HepG2 (cell line): ENCODE measurements around the gene CPA5. TPM values are rescaled to one million over a fixed set of nuclear protein-coding genes. Genes with fewer than 3 reads are reported as not detected.

ENCODE experiments used
- BHLHE40 ChIP-seq: IDR thresholded peaks from 2 replicates; pipeline ENCODE4 v1.6.1; 2011; ENCODE audit warnings: low read length, improper control_type of control experiment
- EP300 ChIP-seq, 3 experiments: sonication (generic) in 1 of 3; formaldehyde crosslinking in 1 of 3; IDR thresholded peaks; 2 replicates each; pipeline versions ENCODE4 v1.5.1 to v1.6.1; 2011 to 2020; ENCODE audit warnings: low read depth in 2 of 3, low read length in 2 of 3, borderline replicate concordance in 1 of 3, improper control_type of control experiment in 1 of 3, mild to moderate bottlenecking in 1 of 3, missing genetic modification reagents in 1 of 3, moderate library complexity in 1 of 3
- HOMEZ ChIP-seq: IDR thresholded peaks from 2 replicates; pipeline ENCODE4 v1.6.1; 2016; ENCODE audit warnings: low read depth
- KAT7 ChIP-seq: IDR thresholded peaks from 2 replicates; pipeline ENCODE4 v1.6.1; 2018; ENCODE audit warnings: borderline replicate concordance, missing compliant biosample characterization
- MBD4 ChIP-seq: IDR thresholded peaks from 2 replicates; pipeline ENCODE4 v1.6.1; 2012; ENCODE audit warnings: low read length, inconsistent platforms, borderline replicate concordance
- NCOA2 ChIP-seq: sonication (generic); formaldehyde crosslinking; IDR thresholded peaks from 2 replicates; pipeline ENCODE4 v1.8.0; 2022; ENCODE audit warnings: inconsistent platforms
- RXRA ChIP-seq: sonication (generic); formaldehyde crosslinking; IDR thresholded peaks from 2 replicates; pipeline ENCODE4 v1.5.1; 2020; ENCODE audit warnings: missing genetic modification reagents
- SKIL ChIP-seq: sonication (generic); formaldehyde crosslinking; IDR thresholded peaks from 2 replicates; pipeline ENCODE4 v1.8.0; 2022; ENCODE audit warnings: missing genetic modification reagents, mild to moderate bottlenecking, moderate library complexity, borderline replicate concordance
- SNAPC4 ChIP-seq: sonication (generic); formaldehyde crosslinking; IDR thresholded peaks from 2 replicates; pipeline ENCODE4 v1.4.0; 2020; ENCODE audit warnings: mild to moderate bottlenecking, missing genetic modification reagents
- SP5 ChIP-seq: IDR thresholded peaks from 2 replicates; pipeline ENCODE4 v1.6.1; 2016; ENCODE audit warnings: low read depth, borderline replicate concordance
- ZBTB7B ChIP-seq: sonication (generic); formaldehyde crosslinking; IDR thresholded peaks from 2 replicates; pipeline ENCODE4 v1.4.0; 2020; ENCODE audit warnings: missing genetic modification reagents
- ZNF646 ChIP-seq: sonication (generic); formaldehyde crosslinking; IDR thresholded peaks from 2 replicates; pipeline ENCODE4 v1.9.0; 2021; ENCODE audit warnings: mild to moderate bottlenecking, missing genetic modification reagents
- ZNF878 ChIP-seq: sonication (generic); formaldehyde crosslinking; IDR thresholded peaks from 2 replicates; pipeline ENCODE4 v1.8.1; 2023; ENCODE audit warnings: mild to moderate bottlenecking, missing genetic modification reagents, moderate library complexity
- polyA plus RNA-seq, 8 experiments: library from polyadenylated mRNA; depleted of rRNA in 3 of 8; stranded (reverse) in 7 of 8; unstranded in 1 of 8; fragments of >200 nt; fragmentation: Illumina TruSeq in 4 of 8; extraction: Trizol in 4 of 8; gene quantifications; 2 replicates each; pipeline versions ENCODE4 v1.2.1 to v1.2.3, GENCODE V29; 2011 to 2016; ENCODE audit warnings: low read depth in 4 of 8, missing spikeins in 1 of 8, mixed read lengths in 1 of 8; ENCODE audit not compliant: insufficient read depth in 1 of 8
- total RNA-seq, 5 experiments: library from RNA; depleted of rRNA; stranded (reverse); fragments of >200 nt; fragmentation: Illumina TruSeq; extraction: Trizol; gene quantifications; 2 replicates each; pipeline ENCODE4 v1.2.3, GENCODE V29; 2016; ENCODE audit warnings: low read depth in 1 of 5

Gene CPA5
- total and polyA plus RNA-seq, 2 of the 13 experiments (the other 11 are each of a cell fraction or from before 2014, with no cell fraction given): 0.48 TPM; not detected in 1

- peak; percentile 96 for TF ChIP-seq ZNF646
- peak in 1 of 2 experiments; percentile 5; a peak in 1 of 4 replicates for TF ChIP-seq EP300 (IDR thresholded peaks at IDR 0.05; ENCODE audit: low read depth in 2 of 2, low read length in 2 of 2)
- TF ChIP-seq EP300 (CRISPR knock-in tag; IDR thresholded peaks at IDR 0.05; ENCODE audit: borderline replicate concordance): no peak
- TF ChIP-seq SNAPC4 (CRISPR knock-in tag): no peak
- peak; percentile 22; the same call in 1 of the 2 replicates for TF ChIP-seq HOMEZ (CRISPR knock-in tag)
- TF ChIP-seq RXRA (CRISPR knock-in tag): peak; percentile 84
- TF ChIP-seq SKIL: peak; percentile 61; the same call in 1 of the 2 replicates
- TF ChIP-seq KAT7 (CRISPR knock-in tag): no peak
- TF ChIP-seq NCOA2 (CRISPR knock-in tag): peak; percentile 39; the same call in 1 of the 2 replicates
- no peak for TF ChIP-seq MBD4
- TF ChIP-seq SP5: no peak
- no peak for TF ChIP-seq ZNF878 (CRISPR knock-in tag)
- 0 out of 2 replicates have a peak, but pooled peaks have one; percentile 47 for TF ChIP-seq ZBTB7B (CRISPR knock-in tag)
- TF ChIP-seq BHLHE40: peak; percentile 65; the same call in 1 of the 2 replicates
Measured at GRCh38 chr7:130369110-130369711, 24.6 kb downstream of the CPA5 start (continued).
